NCI-H187 treated with DMSO at 0.1 percent for 48 hours (cell line): ENCODE measurements around the gene ZFYVE28.

ENCODE experiments used
- DNase-seq: peaks from one replicate; lab custom pipeline; 2025; lab: John Stamatoyannopoulos, UW

ZFYVE28 gene

GRCh38 chr4:2366252-2367192 is 51.9 kb downstream of the ZFYVE28 start:
- DNase-seq, result no peak

- no peak for DNase-seq
Observed at GRCh38 chr4:2365913-2366210, 52.6 kb downstream of the ZFYVE28 start.

GRCh38 chr4:2365054-2365912 is 53.2 kb downstream of the ZFYVE28 start:
- DNase-seq, result no peak

GRCh38 chr4:2364654-2365053 is 53.8 kb downstream of the ZFYVE28 start:
- no peak for DNase-seq

GRCh38 chr4:2363951-2364653 is 54.3 kb downstream of the ZFYVE28 start:
- no peak for DNase-seq

GRCh38 chr4:2363056-2363721 is 55.3 kb downstream of the ZFYVE28 start:
- no peak for DNase-seq

GRCh38 chr4:2362266-2363055 is 56.0 kb downstream of the ZFYVE28 start:
- DNase-seq, result no peak

- DNase-seq, result no peak
Observed at GRCh38 chr4:2361366-2362265, 56.8 kb downstream of the ZFYVE28 start.

GRCh38 chr4:2360396-2360730 is 58.1 kb downstream of the ZFYVE28 start:
- no peak for DNase-seq

GRCh38 chr4:2359591-2360395 is 58.7 kb downstream of the ZFYVE28 start:
- no peak for DNase-seq

- no peak for DNase-seq
Observed at GRCh38 chr4:2357821-2358745, 60.4 kb downstream of the ZFYVE28 start.

- DNase-seq, result no peak
Observed at GRCh38 chr4:2356123-2357069, 62.0 kb downstream of the ZFYVE28 start.

- DNase-seq, result no peak
Observed at GRCh38 chr4:2354760-2355159, 63.7 kb downstream of the ZFYVE28 start.

GRCh38 chr4:2354118-2354517 is 64.3 kb downstream of the ZFYVE28 start:
- DNase-seq, result no peak

GRCh38 chr4:2353222-2354107 is 65.0 kb downstream of the ZFYVE28 start:
- DNase-seq, result no peak

- no peak for DNase-seq
Observed at GRCh38 chr4:2352729-2353221, 65.7 kb downstream of the ZFYVE28 start.
